ENCODE data around the gene INO80C. TPM values are rescaled to one million over a fixed set of nuclear protein-coding genes. Genes with fewer than 3 reads are reported as not detected.

The INO80C gene
- total RNA-seq, 4 donors from 2014 or later, result 5.3 to 6.4 (median 5.5) TPM

- Histone ChIP-seq H3K27me3 (no peaks in the 10 kb centered on the region), H3K9me3 (no peaks in the 10 kb centered on the region), H3K4me3 (no peak overlapping the region), H3K4me1 (peaks cover 0 to 6% of the 10 kb centered on the region in 2 donors), H3K36me3 (no peaks in the 10 kb centered on the region), H3K27ac (no peak overlapping the region)
- ATAC-seq (no peak), DNase-seq (no peak)
- TF ChIP-seq CTCF (IDR thresholded peaks at IDR 0.05 in 4 of 5, conservative IDR thresholded peaks at IDR 0.05 in 1 of 5), result no peak
- TF ChIP-seq POLR2A (IDR thresholded peaks at IDR 0.05), result no peak
- intact Hi-C loops (cut with DNase I; ENCODE audit: low total_unique reads), result no loop called here
- in situ Hi-C loops (cut with MboI; ENCODE audit: low sequenced_read_pairs in 4 of 4), result no loop called here
Observed at GRCh38 chr18:35468711-35469110, 29.0 kb downstream of the INO80C start.

- H3K4me1 ChIP-seq, result peaks cover 0 to 12% of the 10 kb centered on the region in 2 donors
- in situ Hi-C loops (cut with MboI; ENCODE audit: low sequenced_read_pairs in 4 of 4), result no loop called here
- H3K36me3 ChIP-seq, result no peaks in the 10 kb centered on the region
- no peak overlapping the region for H3K4me3 ChIP-seq
- ATAC-seq, result no peak
- intact Hi-C loops (cut with DNase I; ENCODE audit: low total_unique reads), result no loop called here
- TF ChIP-seq CTCF (IDR thresholded peaks at IDR 0.05 in 4 of 5, conservative IDR thresholded peaks at IDR 0.05 in 1 of 5) (no peak), POLR2A (IDR thresholded peaks at IDR 0.05) (no peak)
- H3K27me3 ChIP-seq, result no peaks in the 10 kb centered on the region
- H3K27ac ChIP-seq, result peak overlapping the region in 2 of 4 donors; percentile 9 to 10
- no peaks in the 10 kb centered on the region for H3K9me3 ChIP-seq
- no peak for DNase-seq
Observed at GRCh38 chr18:35467624-35468016, 30.1 kb downstream of the INO80C start.

- H3K27me3 ChIP-seq, result no peaks in the 10 kb centered on the region
- TF ChIP-seq POLR2A (IDR thresholded peaks at IDR 0.05), result no peak
- TF ChIP-seq CTCF (IDR thresholded peaks at IDR 0.05 in 4 of 5, conservative IDR thresholded peaks at IDR 0.05 in 1 of 5), result no peak
- ATAC-seq (no peak), DNase-seq (no peak)
- H3K36me3 ChIP-seq, result no peaks in the 10 kb centered on the region
- H3K9me3 ChIP-seq, result no peaks in the 10 kb centered on the region
- in situ Hi-C loops (cut with MboI; ENCODE audit: low sequenced_read_pairs in 4 of 4) (no loop called here), intact Hi-C loops (cut with DNase I; ENCODE audit: low total_unique reads) (no loop called here)
- no peak overlapping the region for H3K4me3 ChIP-seq
- peaks cover 0 to 12% of the 10 kb centered on the region in 2 donors for H3K4me1 ChIP-seq
- peak overlapping the region in 2 of 4 donors; percentile 9 to 10 for H3K27ac ChIP-seq
Observed at GRCh38 chr18:35466815-35467623, 30.7 kb downstream of the INO80C start.

- H3K9me3 ChIP-seq, result no peaks in the 10 kb centered on the region
- DNase-seq (no peak), ATAC-seq (no peak)
- in situ Hi-C loops (cut with MboI; ENCODE audit: low sequenced_read_pairs in 4 of 4) (no loop called here), intact Hi-C loops (cut with DNase I; ENCODE audit: low total_unique reads) (no loop called here)
- no peak overlapping the region for H3K27ac ChIP-seq
- no peaks in the 10 kb centered on the region for H3K27me3 ChIP-seq
- no peak for TF ChIP-seq CTCF (IDR thresholded peaks at IDR 0.05 in 4 of 5, conservative IDR thresholded peaks at IDR 0.05 in 1 of 5)
- no peak for TF ChIP-seq POLR2A (IDR thresholded peaks at IDR 0.05)
- no peaks in the 10 kb centered on the region for H3K36me3 ChIP-seq
- H3K4me3 ChIP-seq, result no peak overlapping the region
- H3K4me1 ChIP-seq, result peaks cover 0 to 12% of the 10 kb centered on the region in 2 donors
Observed at GRCh38 chr18:35466334-35466733, 31.4 kb downstream of the INO80C start.

Measured in gastrocnemius medialis (tissue), 4 donors.